Prostate gland (tissue), 2 donors: ENCODE measurements around the gene NTN1.

ENCODE experiments used
- POLR2A ChIP-seq: fragments of 450-650 bp; IDR thresholded peaks from one replicate; pipeline ENCODE4 v1.6.1; 2016; ENCODE audit warnings: antibody characterized with exemption, mild to moderate bottlenecking
- TF ChIP-seq, protein P1 (sequence below), 4 experiments: fragments of 200-600 bp in 2 of 4; fragments of 450-650 bp in 2 of 4; sonication (generic) in 2 of 4; IDR thresholded peaks; 1 replicate in 3 of 4; 2 replicates in 1 of 4; pipeline ENCODE4 v1.5.1; 2016 to 2019; ENCODE audit warnings: antibody characterized with exemption in 4 of 4, mild to moderate bottlenecking in 2 of 4, moderate library complexity in 2 of 4

DNA sequence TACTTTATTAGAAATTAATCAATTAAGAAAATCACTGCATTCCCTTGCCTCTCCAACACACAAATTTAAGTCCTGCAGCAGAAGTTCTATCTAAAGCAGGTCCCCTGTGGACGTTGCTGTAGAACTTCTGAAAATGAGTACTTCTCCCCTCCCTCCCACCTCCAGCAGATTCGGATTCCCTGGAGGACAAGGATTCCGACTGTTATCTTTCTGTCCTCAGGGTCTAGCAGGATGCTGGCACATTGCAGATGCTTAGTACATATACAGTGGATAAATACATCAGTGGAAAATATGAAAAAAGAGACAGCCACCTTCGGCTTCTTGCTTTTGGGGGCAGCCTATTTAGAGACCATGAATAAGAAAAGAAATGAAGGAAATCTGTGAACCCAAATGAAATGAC lies 32.1 kb downstream of the NTN1 start:
- no peak for TF ChIP-seq POLR2A
- TF ChIP-seq, protein P1, sequence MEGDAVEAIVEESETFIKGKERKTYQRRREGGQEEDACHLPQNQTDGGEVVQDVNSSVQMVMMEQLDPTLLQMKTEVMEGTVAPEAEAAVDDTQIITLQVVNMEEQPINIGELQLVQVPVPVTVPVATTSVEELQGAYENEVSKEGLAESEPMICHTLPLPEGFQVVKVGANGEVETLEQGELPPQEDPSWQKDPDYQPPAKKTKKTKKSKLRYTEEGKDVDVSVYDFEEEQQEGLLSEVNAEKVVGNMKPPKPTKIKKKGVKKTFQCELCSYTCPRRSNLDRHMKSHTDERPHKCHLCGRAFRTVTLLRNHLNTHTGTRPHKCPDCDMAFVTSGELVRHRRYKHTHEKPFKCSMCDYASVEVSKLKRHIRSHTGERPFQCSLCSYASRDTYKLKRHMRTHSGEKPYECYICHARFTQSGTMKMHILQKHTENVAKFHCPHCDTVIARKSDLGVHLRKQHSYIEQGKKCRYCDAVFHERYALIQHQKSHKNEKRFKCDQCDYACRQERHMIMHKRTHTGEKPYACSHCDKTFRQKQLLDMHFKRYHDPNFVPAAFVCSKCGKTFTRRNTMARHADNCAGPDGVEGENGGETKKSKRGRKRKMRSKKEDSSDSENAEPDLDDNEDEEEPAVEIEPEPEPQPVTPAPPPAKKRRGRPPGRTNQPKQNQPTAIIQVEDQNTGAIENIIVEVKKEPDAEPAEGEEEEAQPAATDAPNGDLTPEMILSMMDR (IDR thresholded peaks at IDR 0.05), result no peak
